Left ventricle myocardium inferior (tissue), 1 donor: ENCODE measurements around the gene DRD2. TPM values are rescaled to one million over a fixed set of nuclear protein-coding genes. Genes with fewer than 3 reads are reported as not detected.

Source experiments
- DNase-seq: peaks from one replicate; pipeline ENCODE4 v3.0.0-alpha.2; 2020
- H3K27ac ChIP-seq: fragments of 200-600 bp; replicated peaks from 2 replicates; pipeline ENCODE4 v1.8.0; 2021
- H3K27me3 ChIP-seq: fragments of 200-600 bp; 2 replicates; pipeline ENCODE4 v1.8.0; 2021; ENCODE audit warnings: low read depth
- H3K36me3 ChIP-seq: fragments of 200-600 bp; 2 replicates; pipeline ENCODE4 v1.8.0; 2021
- H3K4me1 ChIP-seq: fragments of 200-600 bp; 2 replicates; pipeline ENCODE4 v1.8.0; 2021
- H3K4me3 ChIP-seq: fragments of 200-600 bp; 2 replicates; pipeline ENCODE4 v1.8.0; 2021; ENCODE audit warnings: mild to moderate bottlenecking, moderate library complexity
- H3K9me3 ChIP-seq: fragments of 200-600 bp; replicated peaks from 2 replicates; pipeline ENCODE4 v1.8.0; 2021
- CTCF ChIP-seq: fragments of 200-600 bp; IDR thresholded peaks from 2 replicates; pipeline ENCODE4 v1.8.0; 2021; ENCODE audit warnings: antibody characterized with exemption, mild to moderate bottlenecking, borderline replicate concordance
- intact Hi-C: fragments of 100-400 bp; cut with micrococcal nuclease; formaldehyde crosslinking; loops from one replicate; pipeline ENCODE4 v1.11.0; 2022
- total RNA-seq: library from RNA; stranded (reverse); fragmentation: NEBNext Ultra II Directional; extraction: Animal tissue kit (Norgen Biotek cat#: 25700); gene quantifications from one replicate; pipeline ENCODE4 v1.2.1, GENCODE V29; 2021
- donor health status: DM: no; HTN: yes; CAD: no; lungs with severe emphysema.

Gene DRD2
- total RNA-seq, 1 donor from 2014 or later: not detected

GRCh38 chr11:113484223-113484622, 9.0 kb upstream of the DRD2 start:
- TF ChIP-seq CTCF: no peak

GRCh38 chr11:113481672-113482071, 6.5 kb upstream of the DRD2 start:
- Histone ChIP-seq H3K36me3 (no peaks in the 10 kb centered on the region), H3K27me3 (peaks cover 77% of the 10 kb centered on the region), H3K9me3 (no peaks in the 10 kb centered on the region), H3K4me1 (no peaks in the 10 kb centered on the region), H3K27ac (no peak overlapping the region), H3K4me3 (no peak overlapping the region)
- no peak for DNase-seq
- intact Hi-C loops: no loop called here
- no peak for TF ChIP-seq CTCF

More at GRCh38 chr11:113484223-113484622, 9.0 kb upstream of the DRD2 start:
- H3K36me3 ChIP-seq: no peaks in the 10 kb centered on the region
- H3K27ac ChIP-seq: no peak overlapping the region
- H3K27me3 ChIP-seq: peaks cover 51% of the 10 kb centered on the region
- no peak for DNase-seq
- no peak overlapping the region for H3K4me3 ChIP-seq
- H3K9me3 ChIP-seq: no peaks in the 10 kb centered on the region
- no peaks in the 10 kb centered on the region for H3K4me1 ChIP-seq
- intact Hi-C loops: no loop called here

- no peaks in the 10 kb centered on the region for H3K9me3 ChIP-seq
- intact Hi-C loops: no loop called here
- no peak overlapping the region for H3K27ac ChIP-seq
- no peaks in the 10 kb centered on the region for H3K36me3 ChIP-seq
- no peak for TF ChIP-seq CTCF
- peaks cover 81% of the 10 kb centered on the region for H3K27me3 ChIP-seq
- no peak overlapping the region for H3K4me3 ChIP-seq
- DNase-seq: no peak
- no peaks in the 10 kb centered on the region for H3K4me1 ChIP-seq
Observed at GRCh38 chr11:113481226-113481625, 6.0 kb upstream of the DRD2 start.

- no peak for DNase-seq
- intact Hi-C loops: no loop called here
- TF ChIP-seq CTCF: no peak
- no peak overlapping the region for H3K27ac ChIP-seq
- H3K4me1 ChIP-seq: peaks cover 6% of the 10 kb centered on the region
- H3K4me3 ChIP-seq: no peak overlapping the region
- H3K27me3 ChIP-seq: peaks cover 98% of the 10 kb centered on the region
- H3K36me3 ChIP-seq: no peaks in the 10 kb centered on the region
- no peaks in the 10 kb centered on the region for H3K9me3 ChIP-seq
Observed at GRCh38 chr11:113477321-113477720, 2.1 kb upstream of the DRD2 start.

- no peak for TF ChIP-seq CTCF
- peaks cover 6% of the 10 kb centered on the region for H3K4me1 ChIP-seq
- H3K27ac ChIP-seq: no peak overlapping the region
- intact Hi-C loops: no loop called here
- H3K9me3 ChIP-seq: no peaks in the 10 kb centered on the region
- peaks cover 98% of the 10 kb centered on the region for H3K27me3 ChIP-seq
- H3K36me3 ChIP-seq: no peaks in the 10 kb centered on the region
- no peak overlapping the region for H3K4me3 ChIP-seq
- no peak for DNase-seq
Observed at GRCh38 chr11:113476553-113476952, 1.4 kb upstream of the DRD2 start.
